GM21526 (cell line): ENCODE data around the gene PELI3.
A peak's percentile ranks its signal among the peaks of the same experiment; 100 is the strongest.
"Not testable (repeated sequence)": the region's sequence is repeated elsewhere in the genome, so short reads cannot be mapped to it uniquely, and the experiment has no call there.

Experiments used
- ATAC-seq: cut with Tn5 transposase; IDR thresholded peaks from one replicate; pipeline ENCODE4 v1.9.1; 2021; ENCODE audit warnings: moderate library complexity; ENCODE audit not compliant: unreplicated experiment, low FRiP score

PELI3 gene, protein sequence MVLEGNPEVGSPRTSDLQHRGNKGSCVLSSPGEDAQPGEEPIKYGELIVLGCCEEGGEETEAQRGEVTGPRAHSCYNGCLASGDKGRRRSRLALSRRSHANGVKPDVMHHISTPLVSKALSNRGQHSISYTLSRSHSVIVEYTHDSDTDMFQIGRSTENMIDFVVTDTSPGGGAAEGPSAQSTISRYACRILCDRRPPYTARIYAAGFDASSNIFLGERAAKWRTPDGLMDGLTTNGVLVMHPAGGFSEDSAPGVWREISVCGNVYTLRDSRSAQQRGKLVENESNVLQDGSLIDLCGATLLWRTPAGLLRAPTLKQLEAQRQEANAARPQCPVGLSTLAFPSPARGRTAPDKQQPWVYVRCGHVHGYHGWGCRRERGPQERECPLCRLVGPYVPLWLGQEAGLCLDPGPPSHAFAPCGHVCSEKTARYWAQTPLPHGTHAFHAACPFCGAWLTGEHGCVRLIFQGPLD

GRCh38 chr11:66466225-66467033 is at the start of gene PELI3:
PELI3 (plus strand) TSS chr11:66466905; CDS start chr11:66468129, 1,224 bp downstream.
- ATAC-seq = peak; percentile 63

DNA sequence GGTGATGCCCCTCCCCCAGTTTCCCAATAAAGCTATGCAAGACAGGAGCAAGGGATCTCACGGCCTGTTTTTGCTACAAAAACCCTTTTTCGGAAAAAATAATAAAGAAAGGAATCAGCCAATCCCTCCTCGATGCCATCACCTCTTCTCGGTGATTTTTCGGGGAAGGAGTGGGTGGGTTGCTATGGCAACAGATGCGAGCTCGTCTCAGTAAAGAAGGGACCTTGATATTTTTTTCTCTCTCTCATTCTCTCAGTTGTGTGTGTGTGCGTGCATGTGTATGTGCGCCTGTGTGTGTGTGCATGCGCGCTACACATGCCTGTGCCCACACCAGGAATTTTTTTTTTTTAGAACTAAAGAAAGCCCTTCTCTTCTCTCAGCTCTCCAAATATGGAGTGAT is 49.7 kb upstream of the PELI3 start:
- ATAC-seq = no peak

GRCh38 chr11:66418168-66418985 is 48.3 kb upstream of the PELI3 start:
- no peak for ATAC-seq

DNA sequence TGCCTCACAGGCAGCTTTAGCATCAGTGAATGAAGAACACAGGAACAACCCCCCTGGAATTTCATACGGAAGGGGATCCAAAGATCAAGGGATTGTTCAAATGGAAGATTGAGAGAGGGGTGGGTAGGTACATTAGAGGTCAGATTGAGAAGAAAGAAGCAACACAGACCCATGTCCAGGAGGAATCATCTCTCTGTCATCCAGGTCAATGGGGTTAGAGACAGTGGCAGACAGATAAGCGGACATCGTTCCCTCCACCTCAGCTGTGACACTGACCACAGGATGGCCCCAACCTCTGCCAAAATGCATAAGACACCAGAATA is 47.8 kb upstream of the PELI3 start:
- ATAC-seq = no peak

DNA sequence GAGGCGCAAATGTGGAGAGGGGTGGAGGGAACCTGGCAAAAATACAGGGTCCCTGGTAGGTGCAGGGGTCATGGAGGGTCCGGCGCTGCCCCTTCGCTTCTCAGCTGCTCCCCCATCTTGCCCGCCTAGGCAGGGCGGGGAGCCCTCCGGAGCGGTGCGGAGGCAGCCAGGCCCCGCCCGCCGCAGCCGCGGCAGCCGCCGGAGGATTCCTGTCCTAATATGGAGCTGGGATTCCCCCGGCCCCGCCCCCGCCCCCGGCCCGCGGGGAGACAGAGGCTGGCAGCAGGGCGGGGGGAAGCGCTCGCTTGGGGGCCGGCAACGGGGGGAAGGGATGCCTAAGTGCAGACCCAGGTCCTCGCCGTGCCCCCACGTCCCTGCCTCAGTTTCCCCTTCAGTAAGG is 46.9 kb upstream of the PELI3 start:
- ATAC-seq = no peak

- ATAC-seq = no peak
Measured at GRCh38 chr11:66420671-66421476, 45.8 kb upstream of the PELI3 start, which contains the start of gene NPAS4. NPAS4 (plus strand) TSS chr11:66421035; CDS start chr11:66421180, 145 bp downstream.

DNA sequence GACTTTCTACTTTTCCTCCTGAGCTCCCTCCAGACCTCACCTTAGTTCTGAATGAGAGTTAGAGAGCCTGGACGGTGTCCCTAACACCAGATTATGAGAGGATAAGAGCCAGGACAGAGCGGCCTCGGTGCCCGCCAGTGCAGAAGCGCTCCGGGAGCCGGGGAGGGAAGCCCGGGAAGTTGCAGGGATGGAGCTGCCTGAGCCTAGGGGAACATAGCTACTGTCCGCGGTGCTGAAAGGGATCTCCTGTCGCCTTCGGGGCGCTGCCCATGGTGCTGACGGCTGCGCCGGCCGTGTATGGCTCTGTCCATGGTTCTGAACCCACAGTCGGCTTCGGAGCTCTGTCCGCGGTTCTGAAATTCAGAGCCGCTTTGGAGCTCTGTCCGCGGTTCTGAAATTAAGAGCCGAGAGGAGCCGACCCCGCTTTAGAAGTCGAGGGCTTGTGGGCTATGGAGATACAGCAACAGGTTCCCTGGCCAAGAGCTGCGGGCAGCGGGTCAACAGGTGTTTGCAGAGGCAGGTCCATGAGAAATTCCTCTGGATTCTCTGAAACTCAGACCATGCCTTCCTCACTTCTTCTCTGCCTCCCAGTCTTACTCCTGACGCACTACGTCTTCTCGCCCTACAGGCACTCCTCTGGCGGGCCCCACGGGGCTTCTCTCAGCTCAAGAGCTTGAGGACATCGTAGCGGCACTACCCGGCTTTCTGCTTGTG is 45.1 kb upstream of the PELI3 start:
- ATAC-seq = no peak

GRCh38 chr11:66426314-66426713 is 40.4 kb upstream of the PELI3 start:
- no peak for ATAC-seq

DNA sequence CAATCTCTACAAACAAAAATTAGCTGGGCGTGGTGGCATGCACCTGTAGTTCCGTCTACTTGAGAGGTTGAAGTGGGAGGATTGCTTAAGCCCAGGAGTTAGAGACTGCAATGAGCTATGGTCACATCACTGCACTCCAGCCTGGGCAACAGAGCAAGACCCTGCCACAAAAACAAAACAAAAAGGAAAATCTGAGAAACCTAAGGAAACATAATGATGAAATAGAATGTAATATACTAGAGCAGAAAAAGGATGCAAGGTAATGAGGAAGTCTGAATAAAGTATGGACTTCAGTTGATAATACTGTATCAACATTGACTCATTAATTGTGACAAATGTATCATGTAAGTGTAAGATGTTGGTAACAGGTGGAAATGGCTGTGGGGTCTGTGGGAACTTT is 37.8 kb upstream of the PELI3 start:
- no peak for ATAC-seq

DNA sequence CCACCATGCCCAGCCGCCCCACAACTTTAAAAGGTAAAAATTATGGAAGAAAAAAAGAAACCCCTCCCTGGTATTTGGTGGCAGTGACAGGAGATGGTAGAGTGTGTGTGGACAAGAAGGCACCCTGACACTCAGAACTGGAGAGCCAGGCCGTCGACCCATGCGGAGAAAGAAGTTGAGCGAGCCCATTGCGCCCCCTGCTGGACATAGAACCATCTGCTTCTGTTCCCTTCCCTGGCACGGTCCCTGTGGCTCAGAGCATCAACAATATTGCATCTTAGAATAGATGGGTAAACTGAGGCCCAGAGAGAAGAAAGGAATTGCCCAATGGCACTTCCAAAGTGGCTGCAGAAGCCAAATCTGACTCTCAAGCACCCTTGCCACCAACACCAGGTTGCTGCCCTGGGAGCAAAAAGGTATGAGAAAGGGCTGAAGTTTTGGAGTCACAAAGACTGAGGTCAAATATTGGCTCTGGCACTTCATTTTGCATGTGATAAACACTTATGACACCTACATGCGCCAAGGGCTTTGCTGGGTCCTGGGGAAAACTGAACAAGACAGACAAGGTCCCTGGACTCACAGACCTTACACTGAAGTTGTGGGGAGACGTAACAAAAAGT is 36.6 kb upstream of the PELI3 start:
- ATAC-seq = no peak

DNA sequence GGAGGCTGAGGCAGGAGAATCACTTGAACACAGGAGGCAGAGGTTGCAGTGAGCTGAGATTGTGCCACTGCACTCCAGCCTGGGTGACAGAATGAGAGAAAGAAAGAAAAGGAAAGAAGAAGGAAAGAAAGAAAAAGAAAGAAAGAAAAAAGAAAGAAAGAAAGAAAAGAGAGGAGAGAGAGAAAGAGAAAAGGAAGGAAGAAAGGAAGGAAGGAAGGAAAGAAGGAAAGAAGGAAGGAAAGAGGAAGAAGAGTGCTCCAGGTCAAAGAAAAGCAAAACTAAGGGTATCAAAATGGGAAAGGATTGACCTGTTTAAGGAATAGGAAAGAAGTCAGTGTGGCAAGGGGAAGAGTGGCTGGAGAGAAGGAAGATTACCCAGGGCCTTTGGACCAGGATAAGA is 35.4 kb upstream of the PELI3 start:
- not testable (repeated sequence) for ATAC-seq

GRCh38 chr11:66431871-66432329 is 34.8 kb upstream of the PELI3 start:
- ATAC-seq = not testable (repeated sequence)

DNA sequence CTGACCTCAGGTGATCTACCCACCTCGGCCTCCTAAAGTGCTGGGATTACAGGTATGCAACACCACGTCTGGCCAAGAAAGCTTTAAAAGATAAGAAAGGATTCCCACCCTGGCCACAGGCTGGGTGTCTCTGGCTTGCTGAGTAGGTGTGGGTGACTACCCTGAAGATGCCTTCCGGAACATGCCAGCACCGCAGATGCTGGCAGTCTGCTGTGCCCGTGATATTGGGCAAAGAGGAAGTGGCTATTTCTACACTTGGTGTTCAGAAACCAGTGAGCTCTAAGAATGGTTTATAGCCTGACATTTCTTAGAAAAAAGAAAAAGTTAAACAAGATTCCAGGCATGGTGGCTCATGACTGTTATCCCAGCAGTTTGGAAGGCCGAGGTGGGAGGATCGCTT is 34.1 kb upstream of the PELI3 start:
- ATAC-seq = no peak

- no peak for ATAC-seq
Measured at GRCh38 chr11:66437979-66438503, 28.7 kb upstream of the PELI3 start.

DNA sequence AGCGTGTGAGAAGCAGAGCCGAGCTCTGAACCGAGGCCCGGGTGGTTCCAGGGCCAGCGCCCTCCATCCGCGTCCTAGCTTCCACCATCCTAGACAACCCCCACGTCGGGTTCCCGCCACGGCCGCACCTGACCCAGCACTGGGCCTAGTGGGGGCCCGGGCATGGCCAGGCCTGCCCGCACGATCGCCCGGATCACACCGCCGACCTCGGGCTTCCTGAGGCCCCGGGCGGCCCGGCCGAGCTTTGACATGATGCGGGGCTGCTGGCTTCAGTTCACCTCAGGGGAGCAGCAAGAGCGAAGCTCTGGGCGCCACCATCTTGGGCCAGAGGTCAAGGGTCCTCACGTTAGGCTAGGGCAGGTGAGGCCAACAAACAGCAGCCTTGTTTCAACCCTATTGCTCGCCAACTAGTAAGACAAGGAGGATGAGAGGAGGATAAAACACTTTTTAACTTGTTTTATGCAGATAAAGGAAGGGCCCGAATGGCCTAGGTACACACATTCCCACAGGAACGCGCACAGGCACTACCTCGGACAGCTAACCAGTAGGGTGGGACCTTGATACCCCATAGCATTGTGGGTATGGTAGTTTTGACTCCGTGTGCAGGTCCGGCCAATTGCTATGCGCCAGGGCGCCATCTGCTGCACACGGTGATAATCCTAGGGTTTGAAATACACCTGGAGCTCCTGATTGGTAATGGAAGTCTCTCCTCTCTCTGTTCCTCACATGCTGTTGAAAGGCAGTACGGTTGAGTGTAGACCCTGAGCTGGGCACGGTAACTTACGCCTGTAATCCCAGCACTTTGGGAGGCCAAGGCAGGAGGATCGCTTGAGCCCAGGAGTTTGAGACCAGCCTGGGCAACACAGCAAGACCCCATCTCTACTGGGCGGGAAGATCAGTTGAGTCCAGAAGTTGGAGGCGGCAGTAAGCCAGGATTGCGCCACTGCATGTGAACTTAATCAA is 27.9 kb upstream of the PELI3 start, which contains the start of gene MRPL11:
Gene MRPL11 (minus strand): TSS at position 345 of the 963 bp plus-strand sequence. CDS start 94 bp downstream, at position 251.
- peak; percentile 89 for ATAC-seq

DNA sequence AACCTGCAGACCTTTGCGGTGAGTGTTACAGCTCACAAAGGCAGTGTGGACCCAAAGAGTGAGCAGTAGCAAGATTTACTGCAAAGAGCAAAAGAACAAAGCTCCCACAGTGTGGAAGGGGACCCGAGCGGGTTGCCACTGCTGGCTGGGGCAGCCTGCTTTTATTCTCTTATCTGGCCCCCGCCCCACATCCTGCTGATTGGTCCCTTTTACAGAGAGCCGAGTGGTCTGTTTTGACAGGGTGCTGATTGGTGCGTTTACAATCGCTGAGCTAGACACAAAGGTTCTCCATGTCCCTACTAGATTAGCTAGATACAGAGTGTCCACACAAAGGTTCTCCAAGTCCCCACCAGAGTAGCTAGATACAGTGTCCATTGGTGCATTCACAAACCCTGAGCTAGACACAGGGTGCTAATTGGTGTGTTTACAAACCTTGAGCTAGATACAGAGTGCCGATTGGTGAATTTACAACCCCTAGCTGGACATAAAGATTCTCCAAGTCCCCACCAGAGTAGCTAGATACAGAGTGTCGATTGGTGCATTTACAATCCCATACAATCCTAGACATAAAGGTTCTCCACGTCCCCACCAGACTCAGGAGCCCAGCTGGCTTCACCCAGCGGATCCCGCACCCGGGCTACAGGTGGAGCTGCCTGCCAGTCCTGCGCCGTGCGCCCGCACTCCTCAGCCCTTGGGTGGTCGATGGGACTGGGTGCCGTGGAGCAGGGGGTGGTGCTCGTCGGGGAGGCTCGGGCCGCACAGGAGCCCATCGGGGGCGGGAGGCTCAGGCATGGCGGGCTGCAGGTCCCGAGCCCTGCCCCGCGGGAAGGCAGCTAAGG is 26.4 kb upstream of the PELI3 start:
- not testable (repeated sequence) for ATAC-seq
